ENCODE measurements around the gene SRC.
A peak's percentile ranks its signal among the peaks of the same experiment; 100 is the strongest.

Gene SRC

DNA sequence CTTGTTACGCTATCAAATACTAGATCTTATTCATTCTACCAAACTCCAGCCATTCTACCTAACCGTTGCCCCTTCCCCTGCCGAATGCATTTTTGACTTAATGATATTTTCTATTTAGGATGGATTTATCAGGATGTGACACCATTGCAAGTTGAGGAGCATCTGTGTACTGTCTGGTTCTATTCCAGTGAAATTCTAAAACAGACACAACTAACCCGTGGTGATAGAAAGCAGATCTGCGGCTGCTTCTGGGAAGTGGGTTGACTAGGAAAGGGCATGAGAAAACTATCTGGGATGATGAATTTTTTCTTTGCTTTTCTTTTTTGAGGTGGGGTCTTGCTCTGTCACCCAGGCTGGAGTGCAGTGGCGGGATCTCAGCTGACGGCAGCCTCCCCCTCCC, 20.7 kb upstream of the SRC start:
- H3K4me3 Mint-ChIP-seq: no peak overlapping the region
- peaks cover 3% of the 10 kb centered on the region for H3K9me3 Mint-ChIP-seq
- no peak for ATAC-seq
- peaks cover 6% of the 10 kb centered on the region for H3K36me3 Mint-ChIP-seq
- H3K27ac Mint-ChIP-seq: no peak overlapping the region
- H3K4me1 Mint-ChIP-seq: no peaks in the 10 kb centered on the region
- H3K27me3 Mint-ChIP-seq: no peaks in the 10 kb centered on the region

- Mint-ChIP-seq H3K27ac (no peak overlapping the region), H3K4me1 (no peaks in the 10 kb centered on the region), H3K4me3 (no peak overlapping the region), H3K9me3 (peaks cover 3% of the 10 kb centered on the region), H3K36me3 (peaks cover 6% of the 10 kb centered on the region), H3K27me3 (no peaks in the 10 kb centered on the region)
- ATAC-seq: no peak
These were observed 19.3 kb upstream of the SRC start for GRCh38 chr20:37326666-37327065.

DNA sequence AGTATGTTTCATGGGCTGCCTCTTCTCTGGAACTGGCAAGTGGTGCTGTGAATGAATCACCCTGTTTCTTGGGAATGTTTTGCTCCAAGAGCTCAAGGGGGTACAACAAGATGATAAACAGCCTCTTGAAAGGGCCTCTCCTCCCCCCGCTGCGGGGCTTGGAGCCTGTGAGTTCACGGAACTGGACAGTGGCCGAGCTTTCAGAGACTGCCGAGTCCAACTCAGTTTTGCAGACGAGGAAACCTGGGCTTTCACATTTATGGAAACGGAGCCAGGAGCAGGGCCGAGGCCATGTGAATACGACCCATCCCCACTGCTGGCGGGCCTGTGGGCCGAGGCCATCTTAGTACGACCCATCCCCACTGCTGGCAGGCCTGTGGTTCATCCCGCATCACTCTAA, 18.2 kb upstream of the SRC start:
- Mint-ChIP-seq H3K4me3 (no peak overlapping the region), H3K27me3 (no peaks in the 10 kb centered on the region), H3K36me3 (peaks cover 3% of the 10 kb centered on the region), H3K4me1 (peaks cover 6% of the 10 kb centered on the region), H3K27ac (no peak overlapping the region), H3K9me3 (peaks cover 1% of the 10 kb centered on the region)
- ATAC-seq: no peak

- Mint-ChIP-seq H3K27ac (peak overlapping the region; percentile 14), H3K4me1 (peaks cover 11% of the 10 kb centered on the region), H3K36me3 (no peaks in the 10 kb centered on the region), H3K4me3 (no peak overlapping the region), H3K9me3 (no peaks in the 10 kb centered on the region), H3K27me3 (no peaks in the 10 kb centered on the region)
- no peak for ATAC-seq
These were observed 17.6 kb upstream of the SRC start for GRCh38 chr20:37328149-37328945.

GRCh38 chr20:37329481-37330165, 16.3 kb upstream of the SRC start:
- Mint-ChIP-seq H3K36me3 (no peaks in the 10 kb centered on the region), H3K9me3 (no peaks in the 10 kb centered on the region), H3K4me3 (no peak overlapping the region), H3K27ac (no peak overlapping the region), H3K27me3 (no peaks in the 10 kb centered on the region), H3K4me1 (peaks cover 23% of the 10 kb centered on the region)
- no peak for ATAC-seq

GRCh38 chr20:37330316-37330715, 15.6 kb upstream of the SRC start:
- Mint-ChIP-seq H3K27me3 (no peaks in the 10 kb centered on the region), H3K27ac (peak overlapping the region; percentile 25), H3K4me3 (no peak overlapping the region), H3K36me3 (no peaks in the 10 kb centered on the region), H3K9me3 (no peaks in the 10 kb centered on the region), H3K4me1 (peaks cover 26% of the 10 kb centered on the region)
- ATAC-seq: no peak

GRCh38 chr20:37331060-37331857, 14.7 kb upstream of the SRC start:
- Mint-ChIP-seq H3K9me3 (no peaks in the 10 kb centered on the region), H3K36me3 (no peaks in the 10 kb centered on the region), H3K27me3 (no peaks in the 10 kb centered on the region), H3K27ac (peak overlapping the region; percentile 7), H3K4me1 (peaks cover 35% of the 10 kb centered on the region), H3K4me3 (no peak overlapping the region)
- no peak for ATAC-seq

GRCh38 chr20:37333130-37333847, 12.7 kb upstream of the SRC start:
- no peak for ATAC-seq
- H3K27ac Mint-ChIP-seq: peak overlapping the region; percentile 93
- H3K9me3 Mint-ChIP-seq: no peaks in the 10 kb centered on the region
- H3K36me3 Mint-ChIP-seq: no peaks in the 10 kb centered on the region
- H3K27me3 Mint-ChIP-seq: no peaks in the 10 kb centered on the region
- H3K4me1 Mint-ChIP-seq: peaks cover 50% of the 10 kb centered on the region
- H3K4me3 Mint-ChIP-seq: no peak overlapping the region

DNA sequence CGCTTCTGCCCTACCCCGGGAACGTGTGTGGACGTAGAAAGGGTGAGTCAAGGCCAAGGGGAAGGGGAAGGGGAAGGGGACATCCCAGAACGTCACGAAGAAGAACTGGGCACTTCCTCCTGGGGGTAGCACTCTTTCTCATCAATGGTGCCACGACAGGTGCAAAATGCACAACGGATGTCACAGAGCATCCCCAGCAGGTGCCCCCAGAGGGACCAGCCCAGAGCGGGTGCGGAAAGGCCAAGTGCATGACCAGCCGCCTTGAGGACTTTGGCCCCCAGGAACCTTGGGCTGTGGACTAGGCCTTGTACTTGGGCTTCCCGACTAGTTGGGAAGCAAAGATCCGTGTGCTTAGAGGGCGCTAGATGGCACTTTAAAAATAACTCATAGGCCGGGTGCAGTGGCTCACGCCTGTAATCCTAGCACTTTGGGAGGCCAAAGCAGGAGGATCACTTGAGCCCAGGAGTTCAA, 12.1 kb upstream of the SRC start:
- Mint-ChIP-seq H3K4me3 (no peak overlapping the region), H3K9me3 (no peaks in the 10 kb centered on the region), H3K36me3 (no peaks in the 10 kb centered on the region), H3K27me3 (no peaks in the 10 kb centered on the region), H3K4me1 (peaks cover 50% of the 10 kb centered on the region), H3K27ac (peak overlapping the region; percentile 93)
- peak; percentile 48 for ATAC-seq

- H3K27ac Mint-ChIP-seq: peak overlapping the region; percentile 93
- no peaks in the 10 kb centered on the region for H3K36me3 Mint-ChIP-seq
- H3K4me1 Mint-ChIP-seq: peaks cover 50% of the 10 kb centered on the region
- H3K9me3 Mint-ChIP-seq: no peaks in the 10 kb centered on the region
- no peak overlapping the region for H3K4me3 Mint-ChIP-seq
- ATAC-seq: no peak
- no peaks in the 10 kb centered on the region for H3K27me3 Mint-ChIP-seq
These were observed 11.5 kb upstream of the SRC start for GRCh38 chr20:37334450-37334849.

GRCh38 chr20:37335642-37336368, 10.1 kb upstream of the SRC start:
- Mint-ChIP-seq H3K9me3 (no peaks in the 10 kb centered on the region), H3K27ac (peak overlapping the region; percentile 93), H3K4me3 (peak overlapping the region; percentile 63), H3K4me1 (peaks cover 55% of the 10 kb centered on the region), H3K36me3 (no peaks in the 10 kb centered on the region), H3K27me3 (no peaks in the 10 kb centered on the region)
- peak; percentile 44 for ATAC-seq

- peak overlapping the region; percentile 93 for H3K27ac Mint-ChIP-seq
- peak overlapping the region; percentile 63 for H3K4me3 Mint-ChIP-seq
- no peaks in the 10 kb centered on the region for H3K36me3 Mint-ChIP-seq
- ATAC-seq: peak; percentile 88
- no peaks in the 10 kb centered on the region for H3K27me3 Mint-ChIP-seq
- peaks cover 55% of the 10 kb centered on the region for H3K4me1 Mint-ChIP-seq
- H3K9me3 Mint-ChIP-seq: no peaks in the 10 kb centered on the region
These were observed 9.4 kb upstream of the SRC start for GRCh38 chr20:37336369-37337207.

GRCh38 chr20:37337208-37337991, 8.5 kb upstream of the SRC start:
- Mint-ChIP-seq H3K9me3 (no peaks in the 10 kb centered on the region), H3K27me3 (no peaks in the 10 kb centered on the region), H3K4me1 (peaks cover 55% of the 10 kb centered on the region), H3K27ac (peak overlapping the region; percentile 93), H3K4me3 (no peak overlapping the region), H3K36me3 (no peaks in the 10 kb centered on the region)
- peak; percentile 49 for ATAC-seq

All from stimulated activated memory B cell treated with anti-CD40 and anti-IgM and Interleukin-4, amounts not matched to agents 10 μg/mL and 1 μg/mL and 100 μg/mL, for 72 hours (primary cell).